ENCODE results near the gene CCNC.

Gene CCNC, protein sequence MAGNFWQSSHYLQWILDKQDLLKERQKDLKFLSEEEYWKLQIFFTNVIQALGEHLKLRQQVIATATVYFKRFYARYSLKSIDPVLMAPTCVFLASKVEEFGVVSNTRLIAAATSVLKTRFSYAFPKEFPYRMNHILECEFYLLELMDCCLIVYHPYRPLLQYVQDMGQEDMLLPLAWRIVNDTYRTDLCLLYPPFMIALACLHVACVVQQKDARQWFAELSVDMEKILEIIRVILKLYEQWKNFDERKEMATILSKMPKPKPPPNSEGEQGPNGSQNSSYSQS

GRCh38 chr6:99568103-99568933 lies at the start of gene CCNC:
TSS of gene CCNC (minus strand) at chr6:99568660. CDS start at chr6:99568527, 133 bp downstream.
- WGBS (ENCODE audit: insufficient coverage, insufficient read length): no CpG with 5 or more reads among the region's 64 CpGs
- H3K4me3 ChIP-seq (ENCODE audit: low read length): peak within 1 kb of the TSS; percentile 63; the same call in 1 of the 2 replicates

GRCh38 chr6:99617131-99617530 lies 48.7 kb upstream of the CCNC start:
- peaks cover 62% of the 10 kb centered on the region for H3K27me3 ChIP-seq (ENCODE audit: control insufficient read depth, insufficient read depth, low read length)
- H3K4me1 ChIP-seq (ENCODE audit: control insufficient read depth, insufficient read depth, low read length): peaks cover 4% of the 10 kb centered on the region; the same call in 1 of the 2 replicates
- DNase-seq (ENCODE audit: low read depth, low spot score): no peak

More at GRCh38 chr6:99568103-99568933, at the start of gene CCNC:
- Histone ChIP-seq H3K27me3 (ENCODE audit: control insufficient read depth, insufficient read depth, low read length) (no peaks in the 10 kb centered on the region), H3K9me3 (ENCODE audit: control insufficient read depth, insufficient read depth, low read length) (no peaks in the 10 kb centered on the region), H3K36me3 (ENCODE audit: control insufficient read depth, insufficient read depth, low read length) (no peaks in the 10 kb centered on the region), H3K27ac (ENCODE audit: low read length) (no peak within 1 kb of the TSS), H3K4me1 (ENCODE audit: control insufficient read depth, insufficient read depth, low read length) (no peaks in the 10 kb centered on the region)
- peak; percentile 70 for DNase-seq (ENCODE audit: low read depth, low spot score)

GRCh38 chr6:99614430-99615186 lies 46.1 kb upstream of the CCNC start:
- Histone ChIP-seq H3K36me3 (ENCODE audit: control insufficient read depth, insufficient read depth, low read length) (no peaks in the 10 kb centered on the region), H3K27ac (ENCODE audit: low read length) (no peak overlapping the region), H3K4me3 (ENCODE audit: low read length) (peak overlapping the region; percentile 26; the same call in 1 of the 2 replicates), H3K4me1 (ENCODE audit: control insufficient read depth, insufficient read depth, low read length) (peaks cover 4% of the 10 kb centered on the region; the same call in 1 of the 2 replicates), H3K27me3 (ENCODE audit: control insufficient read depth, insufficient read depth, low read length) (peaks cover 66% of the 10 kb centered on the region), H3K9me3 (ENCODE audit: control insufficient read depth, insufficient read depth, low read length) (no peaks in the 10 kb centered on the region)
- no CpG with 5 or more reads among the region's 55 CpGs for WGBS (ENCODE audit: insufficient coverage, insufficient read length)
- DNase-seq (ENCODE audit: low read depth, low spot score): no peak

More at GRCh38 chr6:99617131-99617530, 48.7 kb upstream of the CCNC start:
- Histone ChIP-seq H3K36me3 (ENCODE audit: control insufficient read depth, insufficient read depth, low read length) (no peaks in the 10 kb centered on the region), H3K4me3 (ENCODE audit: low read length) (no peak overlapping the region), H3K9me3 (ENCODE audit: control insufficient read depth, insufficient read depth, low read length) (no peaks in the 10 kb centered on the region), H3K27ac (ENCODE audit: low read length) (no peak overlapping the region)
- WGBS (ENCODE audit: insufficient coverage, insufficient read length): no CpG with 5 or more reads among the region's 2 CpGs

GRCh38 chr6:99613705-99614429 lies 45.4 kb upstream of the CCNC start:
- Histone ChIP-seq H3K9me3 (ENCODE audit: control insufficient read depth, insufficient read depth, low read length) (no peaks in the 10 kb centered on the region), H3K27ac (ENCODE audit: low read length) (no peak overlapping the region), H3K4me3 (ENCODE audit: low read length) (peak overlapping the region; percentile 26; the same call in 1 of the 2 replicates), H3K36me3 (ENCODE audit: control insufficient read depth, insufficient read depth, low read length) (no peaks in the 10 kb centered on the region), H3K4me1 (ENCODE audit: control insufficient read depth, insufficient read depth, low read length) (peaks cover 4% of the 10 kb centered on the region; the same call in 1 of the 2 replicates), H3K27me3 (ENCODE audit: control insufficient read depth, insufficient read depth, low read length) (peaks cover 68% of the 10 kb centered on the region)
- WGBS (ENCODE audit: insufficient coverage, insufficient read length): no CpG with 5 or more reads among the region's 82 CpGs
- no peak for DNase-seq (ENCODE audit: low read depth, low spot score)

DNA sequence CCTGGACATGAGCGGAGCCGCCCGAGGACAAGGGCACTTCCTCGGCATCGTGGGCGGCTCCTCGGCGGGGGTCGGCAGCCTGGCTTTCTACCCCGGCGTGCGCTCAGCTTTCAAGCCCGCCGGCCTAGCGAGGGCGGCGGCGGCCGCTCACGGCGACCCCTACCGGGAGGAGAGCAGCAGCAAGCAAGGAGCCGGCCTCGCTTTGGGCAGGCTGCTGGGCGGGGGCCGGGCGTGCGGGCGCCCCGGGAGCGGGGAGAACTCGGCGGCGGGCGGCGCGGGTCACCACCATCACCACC lies 44.9 kb upstream of the CCNC start:
- H3K36me3 ChIP-seq (ENCODE audit: control insufficient read depth, insufficient read depth, low read length): no peaks in the 10 kb centered on the region
- H3K9me3 ChIP-seq (ENCODE audit: control insufficient read depth, insufficient read depth, low read length): no peaks in the 10 kb centered on the region
- H3K27me3 ChIP-seq (ENCODE audit: control insufficient read depth, insufficient read depth, low read length): peaks cover 70% of the 10 kb centered on the region
- DNase-seq (ENCODE audit: low read depth, low spot score): no peak
- peaks cover 6% of the 10 kb centered on the region for H3K4me1 ChIP-seq (ENCODE audit: control insufficient read depth, insufficient read depth, low read length)
- no peak overlapping the region for H3K27ac ChIP-seq (ENCODE audit: low read length)
- no CpG with 5 or more reads among the region's 37 CpGs for whole genome bisulfite sequencing (ENCODE audit: insufficient coverage, insufficient read length)
- H3K4me3 ChIP-seq (ENCODE audit: low read length): peak overlapping the region; percentile 30; the same call in 1 of the 2 replicates

DNA sequence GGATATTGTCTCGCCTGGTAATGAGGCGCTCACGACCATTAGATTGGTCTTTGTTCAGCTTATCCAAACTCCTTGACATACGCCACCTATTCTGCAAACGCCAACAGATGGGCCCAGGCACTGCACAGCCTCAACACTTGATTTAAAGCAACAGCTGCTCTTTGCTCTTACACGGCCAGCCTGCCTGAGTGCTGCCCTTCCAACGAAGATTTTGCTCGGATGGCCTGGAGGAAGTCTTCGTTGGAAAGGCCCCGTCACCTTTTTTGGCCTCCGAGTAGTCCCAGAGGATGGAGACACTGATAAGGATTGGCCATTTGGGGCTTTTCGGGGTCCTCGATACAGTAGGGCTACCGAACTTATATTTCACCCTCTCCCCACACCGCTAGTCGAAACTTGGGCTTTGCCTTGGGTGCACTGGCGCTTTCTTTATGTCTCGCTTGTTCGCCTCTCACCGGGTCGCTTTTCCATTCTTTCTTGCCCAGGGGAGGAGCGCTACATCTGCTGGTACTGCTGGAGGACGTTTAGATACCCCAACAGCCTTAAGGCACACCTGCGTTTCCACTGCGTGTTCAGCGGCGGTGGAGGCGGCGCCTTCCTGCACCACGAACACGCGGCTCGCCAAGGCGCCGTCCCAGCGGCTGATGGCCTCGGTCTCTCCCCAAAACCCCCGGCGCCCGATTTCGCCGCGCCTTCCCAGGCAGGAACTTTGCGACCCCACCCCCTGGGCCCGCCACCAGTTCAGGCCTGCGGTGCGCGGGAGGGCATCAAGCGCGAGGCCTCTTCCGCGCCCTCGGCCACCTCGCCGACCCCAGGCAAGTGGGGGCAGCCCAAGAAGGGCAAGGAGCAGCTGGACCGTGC lies 44.3 kb upstream of the CCNC start:
- peaks cover 7% of the 10 kb centered on the region for H3K4me1 ChIP-seq (ENCODE audit: control insufficient read depth, insufficient read depth, low read length)
- no CpG with 5 or more reads among the region's 56 CpGs for WGBS (ENCODE audit: insufficient coverage, insufficient read length)
- H3K9me3 ChIP-seq (ENCODE audit: control insufficient read depth, insufficient read depth, low read length): no peaks in the 10 kb centered on the region
- no peaks in the 10 kb centered on the region for H3K36me3 ChIP-seq (ENCODE audit: control insufficient read depth, insufficient read depth, low read length)
- DNase-seq (ENCODE audit: low read depth, low spot score): no peak
- H3K27me3 ChIP-seq (ENCODE audit: control insufficient read depth, insufficient read depth, low read length): peaks cover 70% of the 10 kb centered on the region
- H3K4me3 ChIP-seq (ENCODE audit: low read length): peak overlapping the region; percentile 30; the same call in 1 of the 2 replicates
- no peak overlapping the region for H3K27ac ChIP-seq (ENCODE audit: low read length)

DNA sequence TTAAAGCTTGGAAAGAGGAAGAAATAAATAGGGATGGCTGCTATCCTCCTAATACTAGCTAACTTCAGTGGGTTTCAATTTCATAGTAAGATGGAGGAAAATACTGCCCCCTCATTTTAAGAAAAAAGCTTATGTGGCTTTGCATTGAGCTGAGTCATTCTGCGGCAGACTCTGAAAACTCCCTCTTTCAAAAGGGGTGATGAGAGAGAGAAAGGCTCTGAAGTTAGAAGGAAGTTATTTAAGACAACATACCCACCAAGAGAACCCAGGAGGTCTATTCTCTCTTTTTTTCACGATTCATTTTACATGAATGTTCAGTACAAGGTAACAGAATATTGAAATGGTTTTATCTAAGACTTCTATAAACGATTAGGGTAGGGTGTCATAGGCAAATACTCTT lies 42.7 kb upstream of the CCNC start:
- WGBS (ENCODE audit: insufficient coverage, insufficient read length): no CpG with 5 or more reads among the region's 3 CpGs
- no peak overlapping the region for H3K27ac ChIP-seq (ENCODE audit: low read length)
- peaks cover 7% of the 10 kb centered on the region for H3K4me1 ChIP-seq (ENCODE audit: control insufficient read depth, insufficient read depth, low read length)
- H3K4me3 ChIP-seq (ENCODE audit: low read length): no peak overlapping the region
- H3K9me3 ChIP-seq (ENCODE audit: control insufficient read depth, insufficient read depth, low read length): no peaks in the 10 kb centered on the region
- no peak for DNase-seq (ENCODE audit: low read depth, low spot score)
- H3K27me3 ChIP-seq (ENCODE audit: control insufficient read depth, insufficient read depth, low read length): peaks cover 76% of the 10 kb centered on the region
- no peaks in the 10 kb centered on the region for H3K36me3 ChIP-seq (ENCODE audit: control insufficient read depth, insufficient read depth, low read length)

GRCh38 chr6:99609905-99610489 lies 41.5 kb upstream of the CCNC start:
- no peak overlapping the region for H3K27ac ChIP-seq (ENCODE audit: low read length)
- no peak overlapping the region for H3K4me3 ChIP-seq (ENCODE audit: low read length)
- no CpG with 5 or more reads among the region's 2 CpGs for WGBS (ENCODE audit: insufficient coverage, insufficient read length)
- no peaks in the 10 kb centered on the region for H3K9me3 ChIP-seq (ENCODE audit: control insufficient read depth, insufficient read depth, low read length)
- H3K36me3 ChIP-seq (ENCODE audit: control insufficient read depth, insufficient read depth, low read length): no peaks in the 10 kb centered on the region
- peaks cover 7% of the 10 kb centered on the region for H3K4me1 ChIP-seq (ENCODE audit: control insufficient read depth, insufficient read depth, low read length)
- peaks cover 82% of the 10 kb centered on the region for H3K27me3 ChIP-seq (ENCODE audit: control insufficient read depth, insufficient read depth, low read length)
- no peak for DNase-seq (ENCODE audit: low read depth, low spot score)

DNA sequence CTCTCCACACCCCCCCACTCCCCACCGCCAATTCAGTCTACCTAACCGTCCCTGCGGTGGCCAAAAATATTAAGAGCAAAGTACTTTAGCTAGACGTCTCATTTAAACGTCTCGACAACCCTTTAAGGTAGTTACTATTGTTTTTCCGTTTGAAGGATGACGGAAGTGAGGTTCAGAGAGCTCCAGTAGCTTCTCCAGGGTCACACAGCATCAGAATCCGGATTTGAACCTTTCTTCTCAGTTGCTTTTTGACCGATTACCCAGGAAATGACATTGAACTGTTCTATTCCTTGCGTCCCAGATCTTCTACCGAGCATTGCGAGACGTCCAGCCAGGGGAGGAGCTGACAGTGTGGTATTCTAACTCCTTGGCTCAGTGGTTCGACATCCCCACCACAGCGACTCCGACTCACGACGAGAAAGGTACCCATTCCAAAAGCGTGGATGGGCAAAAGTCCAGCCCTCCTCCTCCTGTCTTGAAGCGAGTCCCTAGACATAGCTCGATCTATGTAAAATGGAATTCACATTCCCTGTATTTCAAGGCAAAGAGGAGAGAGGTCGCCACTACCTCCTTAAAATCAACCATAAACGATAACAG lies 40.5 kb upstream of the CCNC start:
- no peak for DNase-seq (ENCODE audit: low read depth, low spot score)
- Histone ChIP-seq H3K36me3 (ENCODE audit: control insufficient read depth, insufficient read depth, low read length) (no peaks in the 10 kb centered on the region), H3K4me3 (ENCODE audit: low read length) (no peak overlapping the region), H3K27ac (ENCODE audit: low read length) (no peak overlapping the region), H3K9me3 (ENCODE audit: control insufficient read depth, insufficient read depth, low read length) (no peaks in the 10 kb centered on the region), H3K27me3 (ENCODE audit: control insufficient read depth, insufficient read depth, low read length) (peaks cover 82% of the 10 kb centered on the region), H3K4me1 (ENCODE audit: control insufficient read depth, insufficient read depth, low read length) (peaks cover 4% of the 10 kb centered on the region)
- WGBS (ENCODE audit: insufficient coverage, insufficient read length): no CpG with 5 or more reads among the region's 24 CpGs
